SK-N-MC (cell line): ENCODE results near the gene OPCML.

Source experiments
- DNase-seq: peaks from one replicate; pipeline ENCODE4 v3.0.0-alpha.2; 2011; ENCODE audit warnings: low read depth, low spot score
- H3K27ac ChIP-seq: fragments of 200-600 bp; sonication (generic); 2 replicates; pipeline ENCODE4 v1.5.1; 2016; ENCODE audit warnings: mixed run types
- H3K36me3 ChIP-seq: fragments of 200-600 bp; sonication (generic); 2 replicates; pipeline ENCODE4 v1.6.1; 2017; ENCODE audit warnings: antibody characterized with exemption, low read length, mixed read lengths; ENCODE audit not compliant: insufficient read depth
- H3K4me3 ChIP-seq: fragments of 200-600 bp; sonication (generic); 2 replicates; pipeline ENCODE4 v1.5.1; 2016
- H3K9ac ChIP-seq: fragments of 200-600 bp; sonication (generic); 2 replicates; pipeline ENCODE4 v1.8.0; 2017; ENCODE audit warnings: mixed run types, mixed read lengths; ENCODE audit not compliant: insufficient read length
- H3K9me3 ChIP-seq: fragments of 200-600 bp; sonication (generic); 2 replicates; pipeline ENCODE4 v1.6.1; 2017; ENCODE audit warnings: low read depth, mild to moderate bottlenecking, antibody characterized with exemption, low read length, moderate library complexity, mixed read lengths
- EZH2 ChIP-seq: fragments of 200-600 bp; sonication (generic); IDR thresholded peaks from one replicate; pipeline ENCODE4 v1.6.1; 2017; ENCODE audit warnings: antibody characterized with exemption
- FOXP2 ChIP-seq: optimal IDR thresholded peaks from 2 replicates; pipeline ENCODE3; 2011; ENCODE audit warnings: mild to moderate bottlenecking, moderate library complexity; ENCODE audit not compliant: insufficient read depth; ENCODE audit errors: extremely low read length, control extremely low read depth
- POLR2AphosphoS5 ChIP-seq: IDR thresholded peaks from 2 replicates; pipeline ENCODE4 v1.6.1; 2012; ENCODE audit warnings: mild to moderate bottlenecking, low read depth, low read length, borderline replicate concordance

OPCML gene

GRCh38 chr11:132590554-132590953 is 941.7 kb downstream of the OPCML start:
- TF ChIP-seq POLR2AphosphoS5 (no peak), EZH2 (no peak), FOXP2 (no peak)
- H3K9ac ChIP-seq = no peak overlapping the region
- H3K36me3 ChIP-seq = no peaks in the 10 kb centered on the region
- no peaks in the 10 kb centered on the region for H3K9me3 ChIP-seq
- H3K4me3 ChIP-seq = no peak overlapping the region
- H3K27ac ChIP-seq = no peak overlapping the region
- DNase-seq = no peak

- H3K9ac ChIP-seq = no peak overlapping the region
- H3K9me3 ChIP-seq = no peaks in the 10 kb centered on the region
- no peak overlapping the region for H3K4me3 ChIP-seq
- no peaks in the 10 kb centered on the region for H3K36me3 ChIP-seq
- DNase-seq = no peak
- no peak for TF ChIP-seq EZH2
- TF ChIP-seq POLR2AphosphoS5 = no peak
- TF ChIP-seq FOXP2 = no peak
- H3K27ac ChIP-seq = no peak overlapping the region
These were observed 942.5 kb downstream of the OPCML start for GRCh38 chr11:132589791-132590190.

- TF ChIP-seq POLR2AphosphoS5 (no peak), EZH2 (no peak), FOXP2 (no peak)
- H3K4me3 ChIP-seq = no peak overlapping the region
- H3K9ac ChIP-seq = no peak overlapping the region
- no peaks in the 10 kb centered on the region for H3K9me3 ChIP-seq
- no peak overlapping the region for H3K27ac ChIP-seq
- H3K36me3 ChIP-seq = no peaks in the 10 kb centered on the region
- no peak for DNase-seq
These were observed 943.9 kb downstream of the OPCML start for GRCh38 chr11:132588366-132588765.

- DNase-seq = no peak
- H3K27ac ChIP-seq = no peak overlapping the region
- H3K9me3 ChIP-seq = no peaks in the 10 kb centered on the region
- TF ChIP-seq FOXP2 (no peak), POLR2AphosphoS5 (no peak), EZH2 (no peak)
- H3K36me3 ChIP-seq = no peaks in the 10 kb centered on the region
- no peak overlapping the region for H3K4me3 ChIP-seq
- H3K9ac ChIP-seq = no peak overlapping the region
These were observed 944.6 kb downstream of the OPCML start for GRCh38 chr11:132587716-132588115.

GRCh38 chr11:132586801-132587200 is 945.5 kb downstream of the OPCML start:
- Histone ChIP-seq H3K4me3 (no peak overlapping the region), H3K9ac (no peak overlapping the region), H3K27ac (no peak overlapping the region), H3K9me3 (no peaks in the 10 kb centered on the region), H3K36me3 (no peaks in the 10 kb centered on the region)
- DNase-seq = no peak
- TF ChIP-seq EZH2 (no peak), FOXP2 (no peak), POLR2AphosphoS5 (no peak)

- no peak overlapping the region for H3K27ac ChIP-seq
- H3K9ac ChIP-seq = no peak overlapping the region
- TF ChIP-seq FOXP2 (no peak), POLR2AphosphoS5 (no peak), EZH2 (no peak)
- no peaks in the 10 kb centered on the region for H3K36me3 ChIP-seq
- H3K4me3 ChIP-seq = no peak overlapping the region
- no peaks in the 10 kb centered on the region for H3K9me3 ChIP-seq
- DNase-seq = no peak
These were observed 952.5 kb downstream of the OPCML start for GRCh38 chr11:132579634-132580327.

- DNase-seq = no peak
- Histone ChIP-seq H3K4me3 (no peak overlapping the region), H3K9me3 (no peaks in the 10 kb centered on the region), H3K9ac (no peak overlapping the region), H3K36me3 (no peaks in the 10 kb centered on the region), H3K27ac (no peak overlapping the region)
- no peak for TF ChIP-seq POLR2AphosphoS5
- TF ChIP-seq FOXP2 = no peak
- TF ChIP-seq EZH2 = no peak
These were observed 953.2 kb downstream of the OPCML start for GRCh38 chr11:132579136-132579535.

- Histone ChIP-seq H3K9ac (no peak overlapping the region), H3K4me3 (no peak overlapping the region), H3K27ac (no peak overlapping the region), H3K36me3 (no peaks in the 10 kb centered on the region), H3K9me3 (no peaks in the 10 kb centered on the region)
- no peak for TF ChIP-seq FOXP2
- no peak for TF ChIP-seq POLR2AphosphoS5
- no peak for TF ChIP-seq EZH2
- DNase-seq = no peak
These were observed 953.7 kb downstream of the OPCML start for GRCh38 chr11:132578580-132578979.

- no peak for DNase-seq
- no peaks in the 10 kb centered on the region for H3K36me3 ChIP-seq
- TF ChIP-seq EZH2 = no peak
- no peak for TF ChIP-seq POLR2AphosphoS5
- no peak for TF ChIP-seq FOXP2
- no peak overlapping the region for H3K27ac ChIP-seq
- no peak overlapping the region for H3K9ac ChIP-seq
- H3K4me3 ChIP-seq = no peak overlapping the region
- H3K9me3 ChIP-seq = no peaks in the 10 kb centered on the region
These were observed 955.6 kb downstream of the OPCML start for GRCh38 chr11:132576706-132577105.
